SU-DHL-6 (cell line): ENCODE results near the gene ACKR2.
A peak's percentile ranks its signal among the peaks of the same experiment; 100 is the strongest.

ENCODE experiments used
- H2AFZ ChIP-seq: fragments of 200-600 bp; sonication (generic); 2 replicates; pipeline ENCODE4 v1.6.1; 2014; ENCODE audit warnings: low read depth, mild to moderate bottlenecking, moderate library complexity, mixed read lengths, antibody characterized with exemption, low read length; ENCODE audit not compliant: severe bottlenecking
- H3F3A ChIP-seq: fragments of 200-600 bp; shearing (Covaris generic); 2 replicates; pipeline ENCODE4 v1.6.0; 2016; ENCODE audit warnings: antibody characterized with exemption, mild to moderate bottlenecking; ENCODE audit not compliant: insufficient read depth
- H3K27ac ChIP-seq: fragments of 200-600 bp; sonication (generic); 2 replicates; pipeline ENCODE4 v1.5.1; 2016; ENCODE audit warnings: low read depth, mild to moderate bottlenecking, low read length, moderate library complexity, mixed read lengths
- H3K27me3 ChIP-seq: fragments of 200-600 bp; sonication (generic), shearing (Covaris generic); 2 replicates; pipeline ENCODE4 v1.6.0; 2014; ENCODE audit warnings: mild to moderate bottlenecking, low read length
- H3K36me3 ChIP-seq: fragments of 200-600 bp; sonication (generic); 2 replicates; pipeline ENCODE4 v1.6.1; 2014; ENCODE audit warnings: mild to moderate bottlenecking, low read length, mixed read lengths
- H3K4me2 ChIP-seq: fragments of 300-600, 200-600 bp; shearing (Covaris generic), sonication (generic); 2 replicates; pipeline ENCODE4 v1.6.0; 2014; ENCODE audit warnings: low read length, low read depth, mild to moderate bottlenecking; ENCODE audit not compliant: poor library complexity, severe bottlenecking
- H3K4me3 ChIP-seq: fragments of 200-600 bp; sonication (generic); 2 replicates; pipeline ENCODE4 v1.5.1; 2014; ENCODE audit warnings: antibody characterized with exemption, low read length, mild to moderate bottlenecking, mixed read lengths; ENCODE audit not compliant: insufficient read depth, poor library complexity, severe bottlenecking
- H3K79me2 ChIP-seq: fragments of 200-600 bp; sonication (generic); 2 replicates; pipeline ENCODE4 v1.6.1; 2014; ENCODE audit warnings: mild to moderate bottlenecking, low read length, moderate library complexity; ENCODE audit not compliant: insufficient read depth
- H3K9ac ChIP-seq: fragments of 200-600 bp; sonication (generic); 2 replicates; pipeline ENCODE4 v1.7.0; 2014; ENCODE audit warnings: mild to moderate bottlenecking, low read length
- H3K9me2 ChIP-seq: fragments of 200-600 bp; sonication (generic); replicated peaks from 2 replicates; pipeline ENCODE4 v1.6.1; 2014; ENCODE audit warnings: low read length; ENCODE audit not compliant: insufficient read depth
- H3K9me3 ChIP-seq: fragments of 200-600 bp; sonication (generic); 2 replicates; pipeline ENCODE4 v1.6.1; 2014; ENCODE audit warnings: low read length, mixed read lengths; ENCODE audit not compliant: insufficient read depth
- H4K20me1 ChIP-seq: fragments of 200-600 bp; sonication (generic); 2 replicates; pipeline ENCODE4 v1.6.1; 2014; ENCODE audit warnings: low read depth, mild to moderate bottlenecking, antibody characterized with exemption, low read length, moderate library complexity, mixed read lengths
- EZH2phosphoT487 ChIP-seq: fragments of 200-600 bp; sonication (generic), shearing (Covaris generic); conservative IDR thresholded peaks from 2 replicates; pipeline ENCODE4 v1.6.1; 2018; ENCODE audit warnings: mild to moderate bottlenecking, antibody characterized with exemption, low read length, moderate library complexity, mixed read lengths
- TF ChIP-seq, protein P1 (sequence below): fragments of 200-600 bp; sonication (generic); IDR thresholded peaks from one replicate; pipeline ENCODE4 v1.5.1; 2017; ENCODE audit warnings: antibody characterized with exemption, mild to moderate bottlenecking, low read length, moderate library complexity; ENCODE audit not compliant: insufficient read depth, poor library complexity, severe bottlenecking

Gene ACKR2

DNA sequence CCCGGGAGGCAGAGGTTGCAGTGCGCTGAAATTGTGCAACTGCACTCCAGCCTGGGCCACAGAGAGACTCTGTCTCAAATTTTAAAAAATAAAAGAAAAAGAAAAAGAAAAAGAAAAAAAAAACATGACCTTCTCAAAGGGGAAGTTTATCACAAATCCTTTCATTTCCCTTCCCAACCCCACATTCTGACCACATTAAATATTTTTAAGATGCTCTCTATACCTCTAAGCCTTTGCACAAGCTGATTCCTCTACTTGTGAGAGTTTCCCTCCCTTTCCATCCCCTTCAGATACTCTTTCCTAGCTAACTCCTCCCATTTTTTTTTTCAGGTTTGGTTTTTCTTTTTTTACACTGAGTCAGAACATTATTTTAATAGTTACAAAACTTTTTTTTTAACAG lies 9.0 kb upstream of the ACKR2 start:
- Histone ChIP-seq H3K79me2 (peaks cover 65% of the 10 kb centered on the region), H3K27ac (no peak overlapping the region), H3K9me2 (no peaks in the 10 kb centered on the region), H2AFZ (no peak overlapping the region), H3K9ac (no peak overlapping the region), H3K36me3 (no peaks in the 10 kb centered on the region), H3K4me2 (no peak overlapping the region), H3F3A (peaks cover 7% of the 10 kb centered on the region), H3K4me3 (no peak overlapping the region), H3K27me3 (no peaks in the 10 kb centered on the region), H4K20me1 (no peaks in the 10 kb centered on the region), H3K9me3 (no peaks in the 10 kb centered on the region)
- TF ChIP-seq, protein P1, sequence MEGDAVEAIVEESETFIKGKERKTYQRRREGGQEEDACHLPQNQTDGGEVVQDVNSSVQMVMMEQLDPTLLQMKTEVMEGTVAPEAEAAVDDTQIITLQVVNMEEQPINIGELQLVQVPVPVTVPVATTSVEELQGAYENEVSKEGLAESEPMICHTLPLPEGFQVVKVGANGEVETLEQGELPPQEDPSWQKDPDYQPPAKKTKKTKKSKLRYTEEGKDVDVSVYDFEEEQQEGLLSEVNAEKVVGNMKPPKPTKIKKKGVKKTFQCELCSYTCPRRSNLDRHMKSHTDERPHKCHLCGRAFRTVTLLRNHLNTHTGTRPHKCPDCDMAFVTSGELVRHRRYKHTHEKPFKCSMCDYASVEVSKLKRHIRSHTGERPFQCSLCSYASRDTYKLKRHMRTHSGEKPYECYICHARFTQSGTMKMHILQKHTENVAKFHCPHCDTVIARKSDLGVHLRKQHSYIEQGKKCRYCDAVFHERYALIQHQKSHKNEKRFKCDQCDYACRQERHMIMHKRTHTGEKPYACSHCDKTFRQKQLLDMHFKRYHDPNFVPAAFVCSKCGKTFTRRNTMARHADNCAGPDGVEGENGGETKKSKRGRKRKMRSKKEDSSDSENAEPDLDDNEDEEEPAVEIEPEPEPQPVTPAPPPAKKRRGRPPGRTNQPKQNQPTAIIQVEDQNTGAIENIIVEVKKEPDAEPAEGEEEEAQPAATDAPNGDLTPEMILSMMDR = no peak
- no peak for TF ChIP-seq EZH2phosphoT487

DNA sequence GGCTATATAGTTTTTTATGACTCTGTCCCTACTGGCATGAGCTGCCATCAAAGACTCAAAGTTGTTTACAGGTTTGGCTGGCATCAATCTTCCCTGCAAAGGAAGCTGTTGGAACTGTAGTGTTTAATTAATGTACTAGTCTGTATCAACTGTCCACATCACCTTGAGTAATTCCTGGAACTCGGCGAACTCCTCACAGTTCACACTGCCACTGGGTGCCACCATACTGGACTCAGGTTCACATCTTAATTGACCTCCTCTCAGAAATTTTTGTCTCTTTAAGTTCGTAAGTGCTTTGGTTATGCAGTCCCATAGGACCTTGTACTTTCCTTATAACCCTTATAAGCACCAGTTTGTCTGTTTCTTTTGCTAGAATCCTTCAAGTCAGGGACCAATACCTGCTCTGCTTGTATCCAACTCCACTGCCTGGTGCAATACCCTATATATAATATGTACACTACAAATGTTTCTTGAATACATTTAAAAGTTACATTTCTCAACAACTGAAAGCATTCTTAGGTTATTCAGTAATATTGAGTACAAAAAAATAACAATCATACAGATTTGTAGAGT lies 8.1 kb upstream of the ACKR2 start:
- Histone ChIP-seq H3K9me3 (no peaks in the 10 kb centered on the region), H3K27me3 (no peaks in the 10 kb centered on the region), H3K79me2 (peaks cover 56% of the 10 kb centered on the region), H3K9me2 (no peaks in the 10 kb centered on the region), H3F3A (peaks cover 4% of the 10 kb centered on the region), H3K9ac (no peak overlapping the region), H4K20me1 (no peaks in the 10 kb centered on the region), H3K27ac (no peak overlapping the region), H2AFZ (no peak overlapping the region), H3K4me3 (no peak overlapping the region), H3K36me3 (no peaks in the 10 kb centered on the region), H3K4me2 (peak overlapping the region; percentile 87)
- no peak for TF ChIP-seq EZH2phosphoT487
- TF ChIP-seq, protein P1 = no peak

DNA sequence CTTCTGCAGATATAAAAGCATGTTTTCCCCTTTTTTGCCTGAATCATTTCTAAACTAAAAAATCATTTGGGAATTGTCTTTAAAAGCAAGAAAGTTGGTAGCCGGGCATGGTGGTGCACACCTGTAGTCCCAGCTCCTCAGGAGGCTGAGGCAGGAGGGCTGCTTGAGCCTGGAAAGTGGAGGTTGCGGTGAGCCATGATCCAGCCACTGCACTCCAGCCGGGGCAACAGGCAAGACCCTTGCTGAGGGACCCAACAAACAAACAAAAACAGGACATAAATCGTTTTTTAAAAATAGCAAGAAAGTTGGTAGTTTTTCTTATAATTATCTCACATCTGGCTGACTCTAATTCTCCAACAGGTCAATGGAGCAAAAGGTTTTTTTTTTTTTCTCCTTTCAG lies 7.5 kb upstream of the ACKR2 start:
- Histone ChIP-seq H3K4me2 (peak overlapping the region; percentile 87), H3K36me3 (no peaks in the 10 kb centered on the region), H3K4me3 (no peak overlapping the region), H2AFZ (no peak overlapping the region), H3K27me3 (no peaks in the 10 kb centered on the region), H3K9ac (no peak overlapping the region), H4K20me1 (no peaks in the 10 kb centered on the region), H3K27ac (no peak overlapping the region), H3K9me2 (no peaks in the 10 kb centered on the region), H3K79me2 (peaks cover 51% of the 10 kb centered on the region), H3F3A (no peaks in the 10 kb centered on the region), H3K9me3 (no peaks in the 10 kb centered on the region)
- TF ChIP-seq, protein P1 = no peak
- no peak for TF ChIP-seq EZH2phosphoT487
